Measurements from ENCODE around the gene SFT2D2.
A peak's percentile ranks its signal among the peaks of the same experiment; 100 is the strongest.
"Not testable (repeated sequence)": the region's sequence is repeated elsewhere in the genome, so short reads cannot be mapped to it uniquely, and the experiment has no call there.

SFT2D2 gene

GRCh38 chr1:168225476-168226190, at the start of gene SFT2D2:
Gene SFT2D2 (plus strand): TSS chr1:168226004. CDS start chr1:168226080, 76 bp downstream.
- DNase-seq (ENCODE audit: low read depth): peak; percentile 65

GRCh38 chr1:168178227-168178637, 47.6 kb upstream of the SFT2D2 start:
- DNase-seq (ENCODE audit: low read depth): no peak

GRCh38 chr1:168178638-168179437, 47.0 kb upstream of the SFT2D2 start, which contains the start of gene TIPRL:
Gene TIPRL (plus strand): TSS chr1:168178962. CDS start chr1:168179078, 116 bp downstream.
- DNase-seq (ENCODE audit: low read depth): peak; percentile 99

GRCh38 chr1:168179438-168180147, 46.2 kb upstream of the SFT2D2 start:
- DNase-seq (ENCODE audit: low read depth): peak; percentile 24

- no peak for DNase-seq (ENCODE audit: low read depth)
Observed at GRCh38 chr1:168180148-168180524, 45.7 kb upstream of the SFT2D2 start.

GRCh38 chr1:168181063-168181720, 44.6 kb upstream of the SFT2D2 start:
- not testable (repeated sequence) for DNase-seq (ENCODE audit: low read depth)

GRCh38 chr1:168187177-168187576, 38.6 kb upstream of the SFT2D2 start:
- no peak for DNase-seq (ENCODE audit: low read depth)

GRCh38 chr1:168190403-168190802, 35.4 kb upstream of the SFT2D2 start:
- no peak for DNase-seq (ENCODE audit: low read depth)

GRCh38 chr1:168195199-168196135, 30.3 kb upstream of the SFT2D2 start:
- peak; percentile 18 for DNase-seq (ENCODE audit: low read depth)

GRCh38 chr1:168199056-168199455, 26.7 kb upstream of the SFT2D2 start:
- no peak for DNase-seq (ENCODE audit: low read depth)

GRCh38 chr1:168202941-168203654, 22.7 kb upstream of the SFT2D2 start:
- peak; percentile 92 for DNase-seq (ENCODE audit: low read depth)

GRCh38 chr1:168206111-168206510, 19.7 kb upstream of the SFT2D2 start:
- no peak for DNase-seq (ENCODE audit: low read depth)

GRCh38 chr1:168207673-168208072, 18.1 kb upstream of the SFT2D2 start:
- not testable (repeated sequence) for DNase-seq (ENCODE audit: low read depth)

- DNase-seq (ENCODE audit: low read depth): no peak
Observed at GRCh38 chr1:168210312-168210711, 15.5 kb upstream of the SFT2D2 start.

GRCh38 chr1:168213349-168213748, 12.5 kb upstream of the SFT2D2 start:
- no peak for DNase-seq (ENCODE audit: low read depth)

GRCh38 chr1:168216171-168216570, 9.6 kb upstream of the SFT2D2 start:
- DNase-seq (ENCODE audit: low read depth): no peak

GRCh38 chr1:168217664-168218063, 8.1 kb upstream of the SFT2D2 start:
- DNase-seq (ENCODE audit: low read depth): no peak

GRCh38 chr1:168218658-168219057, 7.1 kb upstream of the SFT2D2 start:
- DNase-seq (ENCODE audit: low read depth): no peak

- no peak for DNase-seq (ENCODE audit: low read depth)
Observed at GRCh38 chr1:168220470-168220871, 5.3 kb upstream of the SFT2D2 start.

- no peak for DNase-seq (ENCODE audit: low read depth)
Observed at GRCh38 chr1:168221275-168221674, 4.5 kb upstream of the SFT2D2 start.
